Astrocyte of the spinal cord (primary cell): ENCODE results near the gene GALNT18.

Experiments used
- DNase-seq: peaks from one replicate; pipeline ENCODE4 v3.0.0; 2011; ENCODE audit warnings: low read depth, low spot score
- H3K4me3 ChIP-seq: 2 replicates; pipeline ENCODE4 v1.5.1; 2011; ENCODE audit warnings: low read depth, mild to moderate bottlenecking, low read length, moderate library complexity
- CTCF ChIP-seq: IDR thresholded peaks from 2 replicates; pipeline ENCODE4 v1.5.1; 2012; ENCODE audit warnings: low read depth, mild to moderate bottlenecking, low read length, inconsistent platforms
- in situ Hi-C: cut with HindIII; loops from 2 replicates; pipeline ENCODE4 v1.10.0; 2017; ENCODE audit warnings: low sequenced_read_pairs

The GALNT18 gene

GRCh38 chr11:11569936-11570491 is 51.8 kb downstream of the GALNT18 start:
- TF ChIP-seq CTCF = no peak
- no peak overlapping the region for H3K4me3 ChIP-seq
- in situ Hi-C loops = no loop called here
- no peak for DNase-seq

GRCh38 chr11:11568651-11569229 is 53.1 kb downstream of the GALNT18 start:
- no peak for TF ChIP-seq CTCF
- in situ Hi-C loops = no loop called here
- no peak for DNase-seq
- H3K4me3 ChIP-seq = no peak overlapping the region

- in situ Hi-C loops = no loop called here
Observed at GRCh38 chr11:11567936-11568650, 53.7 kb downstream of the GALNT18 start.

GRCh38 chr11:11565636-11566035 is 56.2 kb downstream of the GALNT18 start:
- in situ Hi-C loops = no loop called here
- H3K4me3 ChIP-seq = no peak overlapping the region
- DNase-seq = no peak
- TF ChIP-seq CTCF = no peak

More at GRCh38 chr11:11567936-11568650, 53.7 kb downstream of the GALNT18 start:
- TF ChIP-seq CTCF = no peak
- H3K4me3 ChIP-seq = no peak overlapping the region
- peak; percentile 10 for DNase-seq

- DNase-seq = no peak
- in situ Hi-C loops = no loop called here
- TF ChIP-seq CTCF = no peak
Observed at GRCh38 chr11:11563200-11563975, 58.4 kb downstream of the GALNT18 start.

GRCh38 chr11:11561991-11562390 is 59.8 kb downstream of the GALNT18 start:
- no peak for TF ChIP-seq CTCF
- no peak overlapping the region for H3K4me3 ChIP-seq
- no peak for DNase-seq
- in situ Hi-C loops = no loop called here

More at GRCh38 chr11:11563200-11563975, 58.4 kb downstream of the GALNT18 start:
- H3K4me3 ChIP-seq = no peak overlapping the region
